ENCODE data around the gene LRRC14B.
"Not testable (repeated sequence)": the region's sequence is repeated elsewhere in the genome, so short reads cannot be mapped to it uniquely, and the experiment has no call there.

LRRC14B gene

DNA sequence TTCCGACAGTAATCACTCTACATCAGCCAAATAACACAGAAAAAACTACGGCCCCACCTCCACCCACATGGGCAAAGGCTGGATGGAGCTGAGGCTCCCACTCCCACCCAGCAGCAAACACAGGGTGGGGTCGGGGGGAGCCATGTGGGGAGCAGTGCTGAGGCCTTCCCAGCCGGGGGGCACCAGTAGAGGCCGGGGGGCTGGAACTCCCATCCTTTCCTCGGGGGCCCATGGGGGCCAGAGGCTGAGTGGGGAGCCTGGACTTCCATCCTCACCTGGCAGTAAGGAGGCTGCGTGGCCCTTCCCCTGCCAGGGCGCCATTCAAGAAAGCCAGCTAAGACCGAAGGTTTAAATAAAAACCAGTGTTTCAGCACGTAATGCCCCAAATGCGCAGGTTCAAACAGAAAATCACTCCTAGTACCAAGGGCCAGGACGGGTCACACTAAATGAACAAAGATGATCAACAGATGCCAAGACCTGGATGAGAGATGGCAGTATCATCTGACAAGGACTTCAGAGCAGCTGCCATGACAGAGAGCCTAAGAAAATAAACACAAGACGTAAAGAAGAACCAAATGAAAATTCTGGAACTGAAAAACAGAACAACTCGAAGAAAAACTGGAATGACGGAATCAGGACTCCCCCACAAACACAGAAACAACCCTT is 17.3 kb downstream of the LRRC14B start:
- DNase-seq, result peak in 1 of 2 donors; percentile 2

DNA sequence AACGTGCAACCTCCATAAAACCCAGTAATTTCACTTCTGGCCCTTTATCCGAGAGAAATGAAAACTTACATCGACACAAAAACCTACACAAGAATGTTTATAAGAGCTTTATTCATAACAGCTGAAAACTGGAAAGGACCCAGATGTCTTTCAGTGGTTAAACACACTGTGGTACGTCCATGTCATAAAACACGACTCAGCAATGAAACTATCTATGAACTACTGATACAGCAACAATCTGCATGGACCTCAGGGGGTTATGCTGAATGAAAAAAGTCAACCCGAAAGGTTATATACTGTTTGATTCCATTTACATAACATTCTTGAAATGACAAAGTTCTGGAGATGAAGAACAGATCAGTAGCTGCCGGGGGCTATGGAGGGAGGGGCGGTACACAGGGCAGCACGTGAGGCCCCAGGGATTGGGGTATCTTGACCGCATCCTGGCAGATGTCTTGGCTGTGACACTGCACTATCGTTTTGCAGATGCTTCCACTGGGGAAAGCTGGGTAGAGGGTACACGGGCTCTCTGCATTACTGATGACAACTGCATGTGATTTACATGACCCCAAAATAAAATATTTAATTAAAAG is 22.6 kb downstream of the LRRC14B start:
- DNase-seq, result no peak

DNA sequence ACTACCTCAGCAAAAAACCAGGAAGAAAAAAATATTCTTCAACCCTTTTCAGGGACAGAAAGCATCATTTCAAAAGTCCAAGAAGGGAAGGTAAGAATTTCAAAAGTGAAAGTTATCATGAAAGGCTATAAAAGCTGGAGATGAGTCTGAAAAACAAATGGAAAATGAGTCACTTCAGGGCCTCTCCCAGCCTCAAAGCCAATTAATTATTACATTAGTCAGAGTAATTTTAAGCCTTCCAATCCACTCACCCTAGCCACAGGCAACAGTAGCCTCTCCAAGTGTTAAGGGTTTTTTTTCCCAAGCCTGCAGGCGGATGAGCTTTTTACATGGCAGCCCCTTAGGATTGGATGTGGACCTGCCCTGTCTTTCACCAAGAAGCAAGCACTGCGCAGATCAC is 24.0 kb downstream of the LRRC14B start:
- DNase-seq, result not testable (repeated sequence)

DNA sequence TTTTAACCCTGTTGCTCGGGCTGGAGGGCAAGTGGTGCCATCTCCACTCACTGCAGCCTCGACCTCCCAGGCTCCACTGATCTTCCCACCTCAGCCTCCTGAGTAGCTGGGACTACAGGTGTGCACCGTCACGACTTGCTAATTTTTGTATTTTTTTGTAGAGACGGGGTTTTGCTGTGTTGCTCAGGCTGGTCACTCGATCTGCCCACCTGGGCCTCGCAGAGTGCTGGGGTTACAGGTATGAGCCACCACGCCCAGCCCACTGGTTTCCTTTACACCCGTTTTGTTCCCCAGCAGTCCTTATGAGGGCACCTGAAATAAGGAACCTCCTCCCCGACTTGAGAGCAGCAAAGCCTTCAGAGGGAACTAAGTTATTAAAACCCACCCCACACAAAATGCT is 24.8 kb downstream of the LRRC14B start:
- not testable (repeated sequence) for DNase-seq

DNA sequence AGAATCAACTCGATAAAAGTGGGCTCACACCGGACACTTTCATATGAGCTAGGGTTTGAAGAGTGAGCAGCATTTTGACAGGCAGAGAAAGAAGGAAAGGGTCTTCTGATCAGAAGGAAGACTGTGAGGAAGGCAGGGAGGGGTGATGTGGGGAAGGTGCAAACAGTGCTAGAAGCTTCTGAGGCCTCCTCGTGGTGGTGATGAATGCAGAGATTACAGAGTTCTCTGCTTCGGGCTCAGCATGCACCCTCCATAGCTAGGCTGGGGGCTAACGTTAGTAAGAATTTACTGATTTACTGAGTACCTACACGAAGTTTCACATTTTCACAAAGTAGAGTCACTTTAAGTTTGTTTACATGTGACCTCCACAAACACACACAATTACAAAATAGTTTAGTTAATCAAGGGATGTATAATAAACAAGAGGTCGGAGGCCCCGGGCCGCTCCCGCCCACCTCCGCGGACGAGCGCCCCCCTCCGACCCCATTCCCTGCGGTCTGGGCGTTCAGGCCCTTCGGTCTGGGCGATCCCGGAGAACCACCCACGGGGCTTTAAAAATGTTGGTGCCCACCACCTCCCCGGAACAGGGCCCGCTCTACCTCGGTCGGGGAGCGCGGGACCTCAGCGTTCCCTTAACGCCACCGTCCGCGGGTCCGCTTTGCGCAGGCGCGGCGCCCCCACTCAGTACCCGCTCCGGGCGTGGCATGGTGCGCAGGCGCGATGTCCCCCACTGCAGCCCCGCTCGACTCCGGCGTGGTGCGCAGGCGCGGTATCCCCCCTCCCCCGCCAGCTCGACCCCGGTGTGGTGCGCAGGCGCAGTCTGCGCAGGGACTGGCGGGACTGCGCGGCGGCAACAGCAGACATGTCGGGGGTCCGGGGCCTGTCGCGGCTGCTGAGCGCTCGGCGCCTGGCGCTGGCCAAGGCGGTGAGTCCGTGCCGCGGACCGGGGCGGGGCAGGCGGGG is 26.5 kb downstream of the LRRC14B start, which contains the start of the genes CCDC127 and SDHA:
TSS of gene CCDC127 (minus strand) at position 660 of the 963 bp plus-strand sequence. CDS start 1,304 bp downstream, outside the sequence.
TSS of gene SDHA (plus strand) at position 827 of the 963 bp plus-strand sequence. CDS start at position 863, 36 bp downstream.
- DNase-seq, result peak; percentile 87 to 98

DNA sequence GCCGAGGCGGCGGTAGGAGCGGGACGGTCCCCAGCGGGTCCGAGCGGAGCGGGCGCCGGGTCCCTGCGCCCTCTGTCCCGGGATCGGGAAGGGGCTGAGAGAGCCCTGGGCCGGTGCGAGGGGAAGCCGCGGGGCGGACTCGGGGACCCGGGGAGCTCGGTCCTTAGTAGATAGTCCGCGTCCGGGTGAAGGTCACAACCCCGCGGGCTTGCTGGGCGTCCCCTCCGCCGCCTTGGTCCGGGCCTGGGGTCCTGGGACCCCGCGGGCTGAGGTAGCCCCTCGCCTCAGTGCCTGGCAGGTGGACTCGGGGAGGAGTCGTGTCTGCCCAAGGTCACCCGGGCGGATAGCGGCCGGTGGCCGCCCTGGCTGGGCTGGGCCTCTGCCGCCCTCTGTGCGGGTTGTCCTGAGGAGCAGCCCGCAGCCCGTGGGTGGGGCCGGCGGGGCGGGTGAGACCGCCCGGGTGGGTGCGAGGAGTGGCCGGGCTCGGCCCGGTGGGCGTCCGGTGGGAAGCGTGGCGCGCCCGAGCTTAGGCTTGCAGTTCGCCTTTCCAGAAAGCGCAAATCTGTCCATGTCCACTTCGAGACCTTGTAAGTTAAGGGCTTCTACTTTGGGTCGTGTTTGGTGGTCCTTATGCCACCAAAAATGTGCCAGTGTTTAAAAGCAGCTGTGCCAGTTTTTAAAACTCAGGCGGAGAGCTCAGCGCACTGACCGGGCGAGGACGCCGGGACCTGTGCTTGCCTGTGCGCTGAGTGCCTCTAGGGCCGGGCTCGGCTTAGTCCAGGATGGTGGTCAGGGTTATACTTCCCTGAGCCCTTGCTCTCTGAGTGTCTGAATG is 27.4 kb downstream of the LRRC14B start:
- DNase-seq, result peak; percentile 43 to 49

DNA sequence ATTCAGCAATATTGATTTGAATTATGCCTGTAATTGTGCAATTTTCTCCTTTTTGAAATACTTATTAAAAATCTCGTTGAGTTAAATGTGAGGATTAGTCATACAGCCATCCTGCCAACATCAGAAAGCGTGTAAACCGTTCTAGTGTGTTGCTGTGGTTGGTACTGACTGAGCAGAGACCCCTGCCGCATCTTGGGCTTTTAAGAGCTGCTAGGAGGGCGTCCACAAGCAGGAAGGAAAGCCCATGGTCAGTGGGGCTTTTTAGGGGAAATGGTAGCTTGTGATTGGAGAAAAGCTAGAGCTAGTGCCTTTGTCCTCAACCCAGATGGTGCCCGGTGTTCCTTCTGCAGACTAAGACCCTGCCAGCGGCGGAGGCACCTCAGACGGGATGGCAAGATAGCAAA is 28.2 kb downstream of the LRRC14B start:
- peak; percentile 18 to 40 for DNase-seq

DNA sequence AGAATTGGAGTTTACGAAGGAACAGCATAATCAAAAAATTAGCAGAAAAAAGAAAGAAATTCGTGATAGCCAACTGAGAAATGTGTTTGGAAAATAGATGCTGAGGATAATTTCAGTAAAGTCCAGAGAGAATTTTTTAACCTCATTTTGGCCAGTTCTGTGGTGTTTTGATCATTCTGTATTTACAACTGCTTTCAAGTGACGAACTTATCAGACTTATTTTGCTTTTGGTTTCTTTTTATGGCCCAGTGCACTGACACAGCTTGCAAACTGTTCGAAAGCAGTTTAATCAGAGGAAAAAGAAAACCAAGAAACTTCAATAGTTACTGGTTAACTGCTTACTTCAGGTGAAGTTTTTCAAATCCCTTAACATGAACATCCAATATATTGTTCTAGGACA is 28.7 kb downstream of the LRRC14B start:
- peak; percentile 6 to 7 for DNase-seq

DNA sequence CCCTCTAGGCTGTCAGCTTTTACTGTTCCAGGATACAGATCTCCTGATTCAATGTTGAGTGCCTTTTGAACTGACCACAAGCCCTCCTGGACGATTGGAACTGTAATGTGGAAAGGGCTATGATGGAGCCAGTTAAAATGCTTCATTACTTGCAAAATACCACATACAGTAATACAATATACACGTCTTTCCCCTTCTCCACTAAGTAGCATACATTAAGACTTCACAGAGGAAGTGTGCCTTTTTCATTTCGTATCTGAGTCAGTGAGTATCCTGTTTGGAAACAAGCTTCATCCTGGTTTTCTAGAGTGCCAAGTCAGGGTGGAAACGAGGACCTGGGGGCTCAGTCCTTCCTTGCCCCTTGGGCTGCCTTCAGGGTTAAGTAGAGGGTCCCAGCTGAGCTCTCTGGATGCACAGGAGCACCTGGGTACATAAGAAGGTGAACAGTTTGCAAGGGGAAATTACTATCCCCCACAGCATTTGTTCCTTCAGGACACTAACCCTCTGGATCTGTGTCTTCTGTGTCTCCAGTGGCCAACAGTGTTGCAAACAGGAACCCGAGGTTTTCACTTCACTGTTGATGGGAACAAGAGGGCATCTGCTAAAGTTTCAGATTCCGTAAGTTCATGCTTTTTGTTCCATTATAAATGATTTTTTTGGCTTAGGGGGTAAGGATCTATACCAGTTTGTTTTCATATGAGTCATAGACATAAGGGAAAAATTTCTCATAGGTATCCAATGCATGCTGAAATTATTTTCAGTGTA is 31.8 kb downstream of the LRRC14B start:
- DNase-seq, result peak; percentile 8 to 15

DNA sequence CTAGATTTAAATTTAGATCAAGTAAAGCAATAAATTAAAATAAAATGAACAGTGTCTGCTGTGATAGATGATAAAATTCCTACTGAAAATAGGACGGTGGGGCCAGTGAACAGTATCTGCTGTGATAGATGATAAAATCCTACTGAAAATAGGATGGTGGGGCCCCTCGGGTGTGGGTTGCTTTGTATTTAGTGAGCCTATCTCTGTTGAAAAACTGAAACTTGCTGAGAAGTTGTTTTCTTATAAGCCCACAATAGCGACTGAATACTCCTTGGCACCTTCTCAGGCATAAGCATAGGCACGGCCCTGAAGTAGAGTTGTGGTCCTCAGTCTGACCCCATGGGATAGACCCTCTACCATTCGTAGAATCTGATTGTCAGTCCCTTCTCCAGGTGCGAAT is 32.5 kb downstream of the LRRC14B start:
- no peak for DNase-seq

DNA sequence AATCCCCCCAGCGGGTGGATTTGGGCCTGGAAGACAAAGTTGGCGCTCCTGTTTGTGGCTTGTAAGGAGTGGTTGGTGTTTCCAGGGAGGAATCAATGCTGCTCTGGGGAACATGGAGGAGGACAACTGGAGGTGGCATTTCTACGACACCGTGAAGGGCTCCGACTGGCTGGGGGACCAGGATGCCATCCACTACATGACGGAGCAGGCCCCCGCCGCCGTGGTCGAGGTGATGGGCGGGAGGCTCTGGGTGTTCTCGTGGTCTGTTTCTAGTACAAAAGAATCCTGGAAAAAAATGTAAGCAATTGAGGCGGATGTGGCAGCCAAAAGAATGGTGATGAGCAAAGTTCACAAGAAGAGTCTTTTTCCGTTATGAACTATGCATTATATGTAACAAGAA is 34.0 kb downstream of the LRRC14B start:
- no peak for DNase-seq

DNA sequence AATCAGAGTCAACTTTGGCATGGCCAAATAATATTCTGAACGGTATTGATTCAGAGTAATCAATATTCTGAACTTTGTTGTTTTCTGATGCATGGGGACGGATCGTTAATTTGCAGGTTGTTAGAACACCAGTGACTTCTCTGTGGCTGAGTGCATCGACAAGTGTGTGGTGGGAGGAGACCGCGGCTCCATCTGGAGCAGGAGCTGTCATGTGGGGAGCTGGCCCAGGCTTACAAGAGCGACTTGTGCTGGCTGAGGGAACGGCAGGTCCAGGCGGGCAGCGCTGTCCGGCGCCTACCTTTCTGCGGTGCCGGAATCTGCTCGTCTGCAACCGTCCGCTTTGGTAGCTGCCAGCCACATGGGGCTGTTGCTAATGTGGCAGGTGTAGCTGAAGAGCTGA is 36.1 kb downstream of the LRRC14B start:
- DNase-seq, result not testable (repeated sequence)

DNA sequence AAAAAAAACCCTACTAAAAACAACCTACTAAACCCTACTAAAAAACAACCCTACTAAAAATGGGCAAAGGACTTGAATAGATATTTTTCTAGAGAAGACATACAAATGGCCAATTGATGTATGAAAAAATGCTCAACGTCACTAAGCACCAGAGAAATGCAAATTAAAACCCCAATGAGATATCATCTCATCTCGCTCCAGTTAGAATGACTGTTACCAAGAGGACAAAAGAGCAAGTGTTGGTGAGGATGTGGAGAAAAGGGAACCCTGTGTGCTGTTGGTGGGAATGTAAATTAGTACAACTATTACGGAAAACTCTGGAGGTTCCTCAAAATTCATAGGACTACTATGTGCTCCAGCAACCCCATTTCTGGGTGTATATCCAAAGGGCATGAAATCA is 37.6 kb downstream of the LRRC14B start:
- DNase-seq, result no peak

DNA sequence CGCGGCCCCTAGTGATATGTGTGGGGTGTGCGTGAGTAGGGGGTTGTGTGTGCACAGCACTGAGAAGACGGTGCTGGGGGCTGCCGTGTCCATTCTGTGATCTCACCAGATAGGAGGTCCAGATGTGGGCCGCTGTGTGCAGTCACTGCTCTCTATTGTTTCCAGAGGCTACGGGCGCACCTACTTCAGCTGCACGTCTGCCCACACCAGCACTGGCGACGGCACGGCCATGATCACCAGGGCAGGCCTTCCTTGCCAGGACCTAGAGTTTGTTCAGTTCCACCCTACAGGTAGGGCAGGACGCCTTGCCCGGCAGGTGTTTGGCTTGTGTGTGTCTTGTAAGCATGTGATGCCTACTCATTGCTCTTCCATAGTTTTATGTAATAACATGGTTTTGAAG is 39.4 kb downstream of the LRRC14B start:
- no peak for DNase-seq

DNA sequence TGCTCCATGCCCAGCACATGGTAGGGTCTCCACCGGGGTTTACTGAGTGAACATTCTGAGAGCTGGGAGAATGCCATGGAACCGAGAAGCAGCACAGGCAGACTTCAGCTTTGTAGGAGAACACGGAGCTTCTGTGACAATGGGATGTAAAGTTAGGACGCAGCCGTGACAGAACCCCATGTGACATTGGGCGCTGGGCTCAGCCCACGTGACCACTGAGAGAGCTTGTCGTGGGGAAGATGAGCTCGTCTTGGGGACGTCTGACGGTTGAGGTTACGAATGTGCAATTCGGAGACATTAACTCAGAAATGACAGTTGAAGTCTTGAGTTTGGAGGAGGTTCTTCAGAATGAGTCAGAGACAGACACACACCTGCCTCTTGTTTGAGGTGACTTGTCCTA is 40.4 kb downstream of the LRRC14B start:
- no peak for DNase-seq

DNA sequence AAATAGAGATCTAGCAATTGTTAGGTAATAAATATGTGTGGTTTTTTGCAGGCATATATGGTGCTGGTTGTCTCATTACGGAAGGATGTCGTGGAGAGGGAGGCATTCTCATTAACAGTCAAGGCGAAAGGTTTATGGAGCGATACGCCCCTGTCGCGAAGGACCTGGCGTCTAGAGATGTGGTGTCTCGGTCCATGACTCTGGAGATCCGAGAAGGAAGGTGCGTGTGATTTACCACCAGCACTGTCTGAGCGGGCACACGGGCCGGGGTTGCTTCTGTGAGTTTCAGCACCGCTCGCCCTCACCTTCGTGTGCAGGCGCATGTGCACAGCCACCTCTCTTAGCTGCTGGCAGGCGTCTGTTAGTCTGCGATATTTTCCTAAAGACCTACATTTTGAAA is 42.1 kb downstream of the LRRC14B start:
- DNase-seq, result not testable (repeated sequence)

DNA sequence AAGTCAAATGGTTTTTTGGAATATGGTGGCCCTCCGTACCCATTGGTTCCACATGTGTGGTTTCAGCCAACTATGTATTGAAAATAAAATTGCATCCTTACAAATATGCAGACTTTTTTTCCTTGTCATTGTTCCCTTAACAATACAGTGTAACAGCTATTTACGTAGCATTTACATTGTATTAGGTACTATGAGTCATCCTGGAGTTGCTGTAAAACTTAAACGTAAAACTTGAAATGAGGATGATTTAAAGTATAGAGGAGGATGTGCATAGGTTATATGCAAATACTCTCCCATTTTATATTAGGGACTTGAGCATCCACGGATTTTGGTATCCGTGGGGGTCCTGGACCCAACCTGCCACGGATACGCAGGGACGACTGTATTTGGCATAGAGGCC is 43.2 kb downstream of the LRRC14B start:
- DNase-seq, result no peak

DNA sequence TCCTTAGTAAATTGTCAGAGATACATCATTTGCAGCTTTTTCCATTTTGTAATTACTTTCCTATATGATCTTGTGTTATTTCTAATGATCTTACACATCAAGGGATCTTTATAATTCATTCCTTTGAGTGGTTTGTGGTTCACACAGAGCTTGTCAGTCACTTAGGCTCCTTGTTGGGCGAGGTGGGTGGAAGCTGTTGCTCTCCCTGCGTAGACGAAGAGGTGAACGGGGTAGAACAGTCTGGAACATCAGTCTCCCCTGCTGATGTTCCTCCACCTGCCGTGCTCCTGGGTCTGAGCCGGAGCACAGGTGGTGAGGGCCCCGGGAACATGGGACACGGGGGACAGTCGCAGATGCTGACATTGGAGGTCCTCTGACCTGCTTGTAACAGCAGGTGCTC is 44.2 kb downstream of the LRRC14B start:
- not testable (repeated sequence) for DNase-seq

DNA sequence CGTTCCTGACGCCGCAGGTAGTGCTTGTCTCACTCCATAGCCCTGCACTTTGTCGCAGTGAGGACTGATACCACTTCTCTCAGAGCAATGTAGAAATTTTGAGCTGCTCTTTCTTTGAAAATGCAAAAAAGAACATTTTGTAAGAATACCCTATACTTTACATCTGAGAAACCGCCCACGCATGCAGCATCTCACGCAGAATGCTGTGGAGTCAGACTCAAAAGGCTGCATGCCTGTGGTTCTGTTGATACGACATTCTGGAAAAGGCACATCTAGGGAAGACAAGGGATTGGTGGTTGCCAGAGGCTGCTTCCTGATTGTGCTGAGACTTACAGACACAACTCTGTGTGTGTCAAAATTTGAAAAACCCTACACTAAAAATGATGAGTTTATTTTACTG is 46.6 kb downstream of the LRRC14B start:
- not testable (repeated sequence) for DNase-seq

DNA sequence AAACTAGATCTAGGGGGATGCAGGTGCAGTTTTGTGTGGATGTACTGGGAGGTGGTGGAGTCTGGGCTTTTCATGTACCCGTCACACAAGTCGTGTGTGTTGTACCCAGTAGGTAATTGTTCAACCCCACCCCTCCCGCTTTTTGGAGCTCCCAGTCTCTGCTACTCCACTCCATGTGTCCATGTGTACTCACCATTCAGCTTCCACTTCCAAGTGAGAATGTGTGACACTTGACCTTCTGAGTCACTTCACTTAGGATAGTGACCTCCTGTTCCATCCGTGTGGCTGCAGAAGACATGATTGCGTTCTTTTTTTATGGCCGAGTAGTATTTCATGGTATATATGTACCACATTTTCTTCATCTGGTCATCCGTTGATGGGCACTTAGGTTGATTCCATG is 49.3 kb downstream of the LRRC14B start:
- DNase-seq, result not testable (repeated sequence)

DNA sequence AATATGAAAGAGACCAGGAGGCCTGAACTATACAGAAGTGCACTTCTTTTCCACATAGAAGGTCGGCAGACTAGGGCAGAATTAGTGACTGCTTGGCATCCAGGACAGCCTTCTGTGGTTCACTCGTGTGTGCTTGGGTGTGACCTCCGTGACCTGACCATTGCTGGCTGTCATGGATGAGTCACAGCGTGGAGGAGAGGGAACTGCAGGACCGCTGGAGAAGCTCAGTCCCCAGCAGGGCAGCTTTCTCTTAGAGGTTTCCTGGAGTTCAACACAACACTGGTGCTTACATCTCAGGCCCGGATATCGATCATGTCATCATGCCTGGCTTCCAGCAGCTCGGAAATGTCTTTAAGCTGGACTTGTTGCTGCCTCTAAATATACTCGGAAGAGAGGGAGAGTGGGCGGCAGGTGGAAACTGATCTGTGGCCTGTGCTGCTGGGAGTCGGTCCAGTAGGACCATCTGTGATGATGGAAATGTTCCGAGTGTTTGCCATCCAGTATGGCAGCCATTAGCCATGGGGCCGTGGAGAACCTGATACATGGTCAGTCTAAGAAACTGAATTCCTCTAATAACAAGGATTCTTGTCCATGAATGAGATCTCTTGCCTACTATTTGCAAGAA is 49.9 kb downstream of the LRRC14B start:
- not testable (repeated sequence) for DNase-seq

Measured in inflammatory macrophage treated with lipopolysaccharide for 1 hour (primary cell).